Stomach smooth muscle (tissue), 2 donors: ENCODE results near the gene RGS2.

Experiments used
- H3K27ac ChIP-seq: one replicate; pipeline ENCODE4 v1.7.0; 2013; ENCODE audit warnings: mild to moderate bottlenecking, low read length, inconsistent platforms
- H3K27me3 ChIP-seq, 2 donors: one replicate each; pipeline ENCODE4 v1.7.0; 2013; ENCODE audit warnings: low read length in 2 of 2; ENCODE audit not compliant: insufficient read depth in 2 of 2, control insufficient read depth in 1 of 2
- H3K36me3 ChIP-seq, 2 donors: one replicate each; pipeline ENCODE4 v1.7.0; 2013; ENCODE audit warnings: low read length in 2 of 2; ENCODE audit not compliant: control insufficient read depth in 2 of 2, insufficient read depth in 2 of 2
- H3K4me1 ChIP-seq: one replicate; pipeline ENCODE4 v1.7.0; 2013; ENCODE audit warnings: low read length; ENCODE audit not compliant: control insufficient read depth, insufficient read depth
- H3K4me3 ChIP-seq, 2 donors: one replicate each; pipeline ENCODE4 v1.7.0; 2013; ENCODE audit warnings: low read length in 2 of 2
- H3K9ac ChIP-seq, 2 donors: one replicate each; pipeline ENCODE4 v1.7.0; 2013; ENCODE audit warnings: low read length in 2 of 2, mild to moderate bottlenecking in 1 of 2
- H3K9me3 ChIP-seq, 2 donors: one replicate each; pipeline ENCODE4 v1.7.0; 2013; ENCODE audit warnings: low read length in 2 of 2; ENCODE audit not compliant: control insufficient read depth in 2 of 2
- donor health status: healthy.
- donor health status: Pancreatic carcinoma.

RGS2 gene

DNA sequence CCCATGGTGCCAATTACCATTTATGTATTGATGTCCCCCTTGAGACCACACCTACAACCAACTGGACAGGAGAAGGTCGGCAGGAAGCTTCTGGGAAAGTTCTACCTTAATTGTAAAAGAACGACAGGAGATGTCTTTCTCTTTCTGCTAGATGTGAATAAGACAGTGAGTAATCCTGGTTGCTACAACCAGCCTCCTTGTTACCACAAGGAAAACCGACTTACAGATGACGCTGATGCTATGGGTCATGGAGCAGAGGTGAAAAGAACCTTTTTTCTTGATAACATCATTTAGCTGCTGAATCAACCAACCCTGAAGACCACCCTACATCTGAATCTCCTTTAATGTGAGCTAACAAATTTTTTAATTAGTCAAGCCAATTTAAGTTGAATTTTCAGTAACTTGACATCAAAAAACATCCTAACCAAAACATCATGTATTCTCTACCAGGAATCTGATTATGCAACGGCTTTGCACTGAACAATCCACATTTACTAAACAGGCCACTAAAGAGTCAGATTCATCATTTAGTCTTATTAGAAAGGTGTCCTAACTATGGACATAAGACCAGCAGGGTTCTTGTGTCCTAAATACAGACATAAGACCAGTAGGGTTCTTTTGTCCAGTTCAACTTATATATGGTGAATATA, 23.0 kb downstream of the RGS2 start:
- H3K9ac ChIP-seq: no peak overlapping the region
- H3K27ac ChIP-seq: no peak overlapping the region
- peaks cover 3% of the 10 kb centered on the region for H3K4me1 ChIP-seq
- no peaks in the 10 kb centered on the region for H3K27me3 ChIP-seq
- no peaks in the 10 kb centered on the region for H3K36me3 ChIP-seq
- no peaks in the 10 kb centered on the region for H3K9me3 ChIP-seq
- H3K4me3 ChIP-seq: no peak overlapping the region

DNA sequence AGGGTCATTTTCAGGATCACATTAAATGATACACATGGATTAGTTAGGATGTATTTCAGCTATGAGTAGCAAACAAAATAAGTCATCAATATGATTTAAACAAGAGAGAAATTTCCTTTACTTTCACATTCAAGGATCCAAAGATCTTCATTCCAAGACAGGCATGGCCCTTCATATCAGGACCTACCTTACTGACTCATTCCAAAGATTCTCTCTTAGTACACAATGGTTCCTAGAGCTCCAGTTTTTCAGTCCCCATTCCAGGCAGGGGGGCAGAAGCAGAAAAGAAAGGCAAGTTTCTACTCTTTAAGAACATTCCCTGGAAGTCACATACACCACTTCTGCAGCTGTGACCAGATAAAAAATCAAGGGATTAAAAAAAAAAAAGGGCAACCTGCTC, 23.7 kb downstream of the RGS2 start:
- Histone ChIP-seq H3K27me3 (no peaks in the 10 kb centered on the region), H3K27ac (no peak overlapping the region), H3K4me3 (no peak overlapping the region), H3K9me3 (no peaks in the 10 kb centered on the region), H3K36me3 (no peaks in the 10 kb centered on the region), H3K4me1 (peaks cover 3% of the 10 kb centered on the region), H3K9ac (no peak overlapping the region)

DNA sequence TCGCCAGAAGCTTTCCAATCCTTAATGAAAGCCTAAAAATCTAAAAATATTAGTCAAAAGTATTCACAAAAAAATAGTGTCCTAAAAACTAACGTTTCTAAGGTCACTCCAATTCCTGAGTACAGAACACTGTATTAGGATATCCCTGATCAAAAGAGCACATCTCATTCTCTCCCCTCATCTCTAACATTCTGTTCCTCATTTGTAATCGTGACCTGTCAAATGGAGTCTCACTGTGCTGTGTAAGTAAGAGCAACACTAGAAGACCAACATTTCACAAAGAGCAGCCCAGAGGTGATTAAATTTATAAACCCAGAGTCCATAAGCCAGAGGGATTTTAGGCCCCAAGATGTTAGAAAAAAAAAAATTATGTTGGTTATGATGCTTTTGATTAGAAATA, 26.3 kb downstream of the RGS2 start:
- Histone ChIP-seq H3K9me3 (no peaks in the 10 kb centered on the region), H3K4me3 (no peak overlapping the region), H3K9ac (peak overlapping the region in 1 of 2 donors; percentile 16), H3K36me3 (no peaks in the 10 kb centered on the region), H3K27ac (no peak overlapping the region), H3K4me1 (peaks cover 3% of the 10 kb centered on the region), H3K27me3 (no peaks in the 10 kb centered on the region)

DNA sequence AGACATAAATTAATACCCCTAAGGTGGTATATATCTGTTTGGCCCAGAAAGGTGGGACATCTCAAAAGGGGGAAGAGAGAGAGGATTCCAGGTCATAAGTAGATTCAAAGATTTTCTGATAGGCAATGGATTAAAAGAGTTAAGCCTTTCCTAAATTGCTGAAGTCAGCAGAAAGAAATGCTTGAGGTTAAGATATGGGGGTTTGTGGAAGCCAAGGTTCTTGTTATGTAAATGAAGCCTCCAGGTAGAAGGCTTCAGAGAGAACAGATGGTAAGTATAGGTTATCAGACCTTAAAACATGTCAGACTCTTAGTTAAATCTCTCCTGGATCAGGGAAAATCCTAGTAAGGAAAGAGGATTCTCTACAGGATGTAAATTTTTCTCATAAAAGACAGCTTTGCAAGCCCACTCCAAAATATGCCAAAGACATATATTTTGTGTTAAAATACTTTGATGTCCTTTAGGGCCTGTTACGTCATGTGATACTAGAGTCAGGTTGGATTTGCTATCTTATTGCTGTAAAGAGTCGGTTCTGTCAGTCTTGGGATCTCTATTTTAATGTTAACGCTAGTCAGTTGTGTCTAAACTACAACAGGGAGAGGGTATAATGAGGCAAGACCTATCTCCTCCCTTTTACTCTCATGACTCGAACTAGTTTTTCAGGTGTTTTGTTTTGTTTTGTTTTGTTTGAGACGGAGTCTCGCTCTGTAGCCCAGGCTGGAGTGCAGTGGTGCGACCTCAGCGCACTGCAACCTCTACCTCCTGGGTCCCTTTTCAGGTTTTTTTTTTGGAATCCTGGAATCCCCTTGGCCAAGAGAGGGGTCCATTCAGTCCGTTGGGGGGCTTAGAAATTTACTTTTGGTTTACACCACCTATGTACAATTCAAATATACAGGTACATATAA, 30.6 kb downstream of the RGS2 start:
- no peaks in the 10 kb centered on the region for H3K27me3 ChIP-seq
- H3K27ac ChIP-seq: no peak overlapping the region
- no peak overlapping the region for H3K4me3 ChIP-seq
- H3K9ac ChIP-seq: no peak overlapping the region
- no peaks in the 10 kb centered on the region for H3K36me3 ChIP-seq
- H3K9me3 ChIP-seq: no peaks in the 10 kb centered on the region
- peaks cover 3% of the 10 kb centered on the region for H3K4me1 ChIP-seq

- Histone ChIP-seq H3K4me3 (no peak overlapping the region), H3K27me3 (no peaks in the 10 kb centered on the region), H3K27ac (no peak overlapping the region), H3K36me3 (no peaks in the 10 kb centered on the region), H3K4me1 (no peaks in the 10 kb centered on the region), H3K9ac (no peak overlapping the region), H3K9me3 (no peaks in the 10 kb centered on the region)
Measured at GRCh38 chr1:192844360-192844759, 35.5 kb downstream of the RGS2 start.

DNA sequence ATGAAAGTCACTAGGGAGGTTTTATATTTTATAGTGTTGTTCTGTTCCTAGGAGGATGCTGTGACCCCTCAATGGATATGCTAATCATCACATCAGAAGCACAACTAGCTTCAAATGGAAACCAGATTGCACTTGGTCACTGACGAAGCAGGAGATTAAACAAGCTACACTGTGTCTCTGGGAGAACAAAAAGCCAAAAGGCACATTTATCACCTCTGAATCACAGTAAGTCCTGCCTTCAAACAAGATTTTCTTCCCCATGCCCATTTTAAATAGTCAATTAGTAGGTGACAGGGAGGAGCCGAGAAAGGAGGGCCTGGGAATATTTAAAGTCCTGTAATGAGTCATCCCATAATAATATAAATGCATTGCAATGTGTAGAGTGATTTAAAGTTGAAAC, 38.1 kb downstream of the RGS2 start:
- Histone ChIP-seq H3K4me1 (no peaks in the 10 kb centered on the region), H3K9me3 (no peaks in the 10 kb centered on the region), H3K9ac (no peak overlapping the region), H3K36me3 (no peaks in the 10 kb centered on the region), H3K27me3 (no peaks in the 10 kb centered on the region), H3K4me3 (no peak overlapping the region), H3K27ac (no peak overlapping the region)

DNA sequence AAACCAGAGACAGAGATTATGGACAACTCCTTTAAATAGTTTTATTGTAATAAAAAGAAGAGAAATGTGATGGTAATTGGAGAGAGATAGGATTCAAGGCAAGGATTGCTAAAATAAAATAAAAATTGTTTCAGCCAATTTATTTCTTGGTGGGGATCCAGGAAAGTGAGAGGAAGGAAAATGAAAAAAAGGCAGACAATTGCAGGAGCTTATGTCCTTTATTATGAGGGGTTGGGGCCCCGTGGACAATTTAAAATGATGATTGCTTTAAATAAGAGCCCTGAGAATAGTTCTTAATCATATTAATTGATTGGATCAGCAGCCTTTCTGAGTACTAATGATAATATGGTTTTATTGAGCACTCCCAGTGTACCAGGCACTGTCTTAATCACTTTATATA, 40.2 kb downstream of the RGS2 start:
- Histone ChIP-seq H3K27me3 (no peaks in the 10 kb centered on the region), H3K9me3 (no peaks in the 10 kb centered on the region), H3K4me3 (no peak overlapping the region), H3K9ac (no peak overlapping the region), H3K4me1 (no peaks in the 10 kb centered on the region), H3K36me3 (no peaks in the 10 kb centered on the region), H3K27ac (no peak overlapping the region)

DNA sequence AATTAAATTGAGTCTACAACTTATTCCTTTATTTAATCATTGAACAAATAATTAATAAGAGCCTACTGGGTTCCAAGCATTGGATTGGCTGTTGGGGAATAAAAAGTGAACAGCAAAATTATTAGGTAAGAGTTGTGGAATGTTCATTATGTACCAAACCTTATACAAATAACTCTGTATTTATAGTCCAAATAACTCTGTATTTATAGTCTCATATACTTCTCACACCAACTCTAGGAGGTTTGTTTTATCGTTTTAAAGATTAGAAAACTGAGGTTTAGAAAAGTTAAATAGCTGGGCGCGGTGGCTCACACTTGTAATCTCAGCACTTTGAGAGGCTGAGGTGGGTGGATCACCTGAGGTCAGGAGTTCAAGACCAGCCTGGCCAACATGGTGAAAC, 40.6 kb downstream of the RGS2 start:
- Histone ChIP-seq H3K36me3 (no peaks in the 10 kb centered on the region), H3K9ac (no peak overlapping the region), H3K4me3 (no peak overlapping the region), H3K4me1 (no peaks in the 10 kb centered on the region), H3K9me3 (no peaks in the 10 kb centered on the region), H3K27ac (no peak overlapping the region), H3K27me3 (no peaks in the 10 kb centered on the region)

GRCh38 chr1:192852001-192852947, 43.4 kb downstream of the RGS2 start:
- Histone ChIP-seq H3K36me3 (no peaks in the 10 kb centered on the region), H3K27ac (no peak overlapping the region), H3K9ac (no peak overlapping the region), H3K4me1 (no peaks in the 10 kb centered on the region), H3K9me3 (no peaks in the 10 kb centered on the region), H3K4me3 (no peak overlapping the region), H3K27me3 (no peaks in the 10 kb centered on the region)

GRCh38 chr1:192858456-192858855, 49.6 kb downstream of the RGS2 start:
- Histone ChIP-seq H3K27me3 (no peaks in the 10 kb centered on the region), H3K27ac (no peak overlapping the region), H3K4me1 (no peaks in the 10 kb centered on the region), H3K36me3 (no peaks in the 10 kb centered on the region), H3K9me3 (no peaks in the 10 kb centered on the region), H3K9ac (no peak overlapping the region), H3K4me3 (no peak overlapping the region)
